Activated naive CD8-positive, alpha-beta T cell treated with anti-CD3 and anti-CD28 coated beads, Interleukin-2, amount 50 U/mL, for 24 hours (primary cell): ENCODE measurements around the gene MAP6.
"Not testable (repeated sequence)": the region's sequence is repeated elsewhere in the genome, so short reads cannot be mapped to it uniquely, and the experiment has no call there.

ENCODE experiments used
- ATAC-seq: fragments of 150-1000 bp; cut with Tn5 transposase; one replicate; pipeline ENCODE4 v1.10.0; 2021
- DNase-seq: peaks from one replicate; pipeline ENCODE4 v3.0.0; 2021
- H3K27ac Mint-ChIP-seq: one replicate; pipeline ENCODE4 v1.8.0; 2021; ENCODE audit warnings: mild to moderate bottlenecking, mixed read lengths
- H3K27me3 Mint-ChIP-seq: one replicate; pipeline ENCODE4 v1.8.0; 2021; ENCODE audit warnings: mixed read lengths
- H3K36me3 Mint-ChIP-seq: one replicate; pipeline ENCODE4 v1.8.0; 2021; ENCODE audit warnings: low read depth, mixed read lengths
- H3K4me1 Mint-ChIP-seq: one replicate; pipeline ENCODE4 v1.8.0; 2021; ENCODE audit warnings: mixed read lengths
- H3K4me3 Mint-ChIP-seq: one replicate; pipeline ENCODE4 v1.8.0; 2021; ENCODE audit warnings: mild to moderate bottlenecking, moderate library complexity, mixed read lengths
- H3K9me3 Mint-ChIP-seq: one replicate; pipeline ENCODE4 v1.8.0; 2021; ENCODE audit warnings: mixed read lengths

The MAP6 gene

DNA sequence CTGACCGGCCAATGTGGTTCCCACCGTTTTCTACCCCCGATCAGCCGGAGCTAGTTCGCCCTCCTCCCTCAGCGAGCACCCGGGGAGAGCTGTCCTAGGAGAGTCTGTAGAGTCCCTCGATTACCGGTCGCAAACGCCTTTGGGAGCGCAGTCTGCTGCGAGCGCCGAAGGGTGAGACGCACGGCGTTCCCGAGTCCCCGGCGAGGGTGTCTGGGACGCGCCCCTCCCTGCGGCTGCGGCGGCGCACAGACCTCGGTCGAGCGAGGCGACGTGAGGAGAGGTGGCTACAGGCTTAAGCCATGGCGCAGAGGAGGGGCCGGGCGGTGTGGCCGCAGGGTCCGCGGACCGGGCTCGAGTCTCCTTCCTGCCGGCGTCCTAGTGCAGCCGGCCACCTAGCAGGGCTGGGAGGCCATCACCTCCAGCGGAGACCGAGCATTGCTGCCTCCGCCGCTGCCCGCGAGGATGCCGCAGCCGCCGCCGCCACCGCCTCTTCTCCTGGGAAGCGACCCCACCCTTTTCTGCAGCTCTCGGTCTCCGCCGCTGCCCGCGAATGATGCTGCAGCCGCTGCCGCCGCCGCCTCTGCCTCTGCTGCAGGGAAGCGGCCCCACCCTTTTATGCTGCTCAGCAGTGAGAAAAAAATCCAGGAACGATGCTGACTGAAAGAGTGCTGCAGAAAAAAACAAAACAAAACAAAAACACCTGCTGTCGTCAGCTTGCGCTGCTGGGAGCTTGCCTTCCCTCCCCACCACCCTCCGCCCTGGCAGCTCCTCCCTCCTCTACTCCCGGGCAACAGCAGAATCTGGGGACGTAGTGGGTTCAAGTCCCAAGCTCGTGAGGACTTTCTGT, at the start of gene MAP6:
MAP6 (minus strand) TSS at position 588 of the 847 bp plus-strand sequence. CDS start 669 bp downstream, outside the sequence.
- peak within 1 kb of the TSS; percentile 79 for H3K4me3 Mint-ChIP-seq

DNA sequence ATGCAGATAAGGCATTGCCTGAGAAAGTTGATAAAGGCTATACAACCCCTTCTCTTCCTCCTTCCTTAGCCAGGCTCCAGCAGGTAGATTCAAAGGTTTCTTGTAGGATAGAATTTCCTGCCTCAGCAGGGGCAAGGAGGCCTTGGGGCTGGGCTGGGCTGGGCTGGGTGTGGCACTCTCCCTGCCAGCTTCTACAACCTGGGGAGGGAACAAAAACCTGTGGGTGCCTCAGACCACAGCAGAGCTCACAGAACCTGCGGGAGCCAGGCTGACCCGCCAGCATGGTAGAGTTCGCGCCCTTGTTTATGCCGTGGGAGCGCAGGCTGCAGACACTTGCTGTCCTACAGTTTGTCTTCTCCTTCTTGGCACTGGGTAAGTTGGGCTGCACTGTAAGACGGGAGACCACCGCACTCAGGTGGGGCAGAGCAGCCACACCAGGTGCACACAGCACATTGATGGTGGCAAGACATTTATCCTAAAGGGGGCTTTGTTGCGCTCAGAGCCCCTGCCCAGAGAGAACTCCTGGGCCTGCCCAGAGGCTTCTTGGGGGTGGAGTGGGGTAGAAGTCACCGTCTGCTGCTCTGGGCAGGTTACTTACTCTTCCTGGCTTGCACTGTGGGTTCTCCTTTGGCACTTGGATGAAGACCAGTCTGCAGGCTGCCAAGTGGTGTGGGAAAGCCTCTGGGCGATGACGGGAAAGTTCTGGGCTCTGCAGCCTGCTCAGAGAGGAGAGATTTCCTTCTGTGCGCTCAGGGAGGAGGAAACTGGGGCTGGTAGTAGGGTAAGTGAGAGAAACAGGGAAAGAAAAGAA, 49.0 kb upstream of the MAP6 start, which contains the start of gene MOGAT2:
MOGAT2 (plus strand) TSS at position 231 of the 811 bp plus-strand sequence; CDS start at position 282, 51 bp downstream.
- no peak within 1 kb of the TSS for H3K4me3 Mint-ChIP-seq
- no peak within 1 kb of the TSS for H3K27ac Mint-ChIP-seq
- no peak for DNase-seq
- ATAC-seq: no peak
- H3K9me3 Mint-ChIP-seq: no peaks in the 10 kb centered on the region
- no peaks in the 10 kb centered on the region for H3K4me1 Mint-ChIP-seq
- H3K27me3 Mint-ChIP-seq: no peaks in the 10 kb centered on the region
- H3K36me3 Mint-ChIP-seq: no peaks in the 10 kb centered on the region

More for the DNA sequence above, at the start of gene MAP6:
- DNase-seq (peak; percentile 33), ATAC-seq (peak; percentile 38)
- H3K27ac Mint-ChIP-seq: no peak within 1 kb of the TSS
- H3K36me3 Mint-ChIP-seq: no peaks in the 10 kb centered on the region
- H3K27me3 Mint-ChIP-seq: peaks cover 71% of the 10 kb centered on the region
- peaks cover 12% of the 10 kb centered on the region for H3K4me1 Mint-ChIP-seq
- H3K9me3 Mint-ChIP-seq: no peaks in the 10 kb centered on the region

DNA sequence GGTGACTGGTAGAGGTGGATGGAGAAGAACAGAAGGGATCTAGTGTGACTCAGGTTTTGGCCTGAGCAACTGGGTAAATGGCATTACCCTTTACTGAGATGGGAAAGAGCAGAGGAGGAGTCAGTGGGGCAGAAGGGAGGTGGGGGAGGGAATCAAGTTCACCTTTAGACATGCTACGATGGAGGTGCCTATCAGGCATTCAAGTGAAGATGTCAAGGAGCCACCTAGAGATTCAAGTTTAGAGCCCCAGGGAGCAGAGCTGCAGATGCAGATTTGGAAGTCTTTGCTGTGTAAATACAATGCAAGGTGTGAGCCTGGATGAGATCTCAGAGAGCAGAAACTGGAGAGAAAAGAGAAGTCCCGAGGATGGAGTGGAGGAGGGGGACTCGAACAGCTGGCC, 47.8 kb upstream of the MAP6 start:
- Mint-ChIP-seq H3K27me3 (no peaks in the 10 kb centered on the region), H3K9me3 (no peaks in the 10 kb centered on the region), H3K36me3 (no peaks in the 10 kb centered on the region), H3K4me3 (no peak overlapping the region), H3K4me1 (no peaks in the 10 kb centered on the region), H3K27ac (no peak overlapping the region)
- DNase-seq: no peak
- ATAC-seq: no peak

DNA sequence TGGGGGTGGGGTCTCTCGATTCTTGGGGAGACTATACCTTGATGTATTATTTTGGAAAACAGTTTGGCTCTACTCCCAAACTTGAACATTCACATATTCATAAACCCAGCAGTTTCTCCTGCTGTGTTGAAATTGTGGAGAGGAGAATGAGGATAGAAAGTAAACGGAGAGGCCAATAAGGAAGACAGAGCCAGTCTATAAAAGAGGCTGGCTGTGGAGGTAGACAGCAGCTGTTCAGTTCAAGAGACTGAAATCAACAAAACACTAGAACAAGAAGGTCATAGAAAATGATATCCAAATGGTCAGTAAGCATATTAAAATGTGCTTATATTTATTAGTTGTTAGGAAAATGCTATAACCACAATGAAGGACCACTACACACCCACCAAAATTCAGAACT, 46.9 kb upstream of the MAP6 start:
- no peak overlapping the region for H3K27ac Mint-ChIP-seq
- peaks cover 4% of the 10 kb centered on the region for H3K27me3 Mint-ChIP-seq
- no peak for DNase-seq
- no peaks in the 10 kb centered on the region for H3K9me3 Mint-ChIP-seq
- no peak for ATAC-seq
- H3K4me3 Mint-ChIP-seq: no peak overlapping the region
- H3K36me3 Mint-ChIP-seq: no peaks in the 10 kb centered on the region
- H3K4me1 Mint-ChIP-seq: no peaks in the 10 kb centered on the region

DNA sequence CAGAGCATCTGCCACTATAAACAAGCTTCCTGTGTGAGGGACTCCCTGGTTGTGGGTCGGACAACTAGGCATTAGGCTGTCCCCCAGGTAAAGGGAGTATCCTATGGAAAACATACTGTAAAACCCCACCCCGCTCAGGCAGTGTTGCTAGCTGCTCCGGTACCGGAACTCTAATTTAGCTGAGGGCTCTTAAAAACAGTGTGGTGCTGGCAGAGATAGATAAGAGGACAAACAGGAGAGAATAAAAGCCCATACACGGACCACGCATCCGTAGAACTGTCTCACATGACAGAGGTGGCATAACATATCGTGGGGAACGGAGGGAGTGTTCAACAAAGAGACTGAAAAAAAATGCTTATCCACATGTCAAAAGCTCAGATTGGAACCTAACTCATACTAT, 45.4 kb upstream of the MAP6 start:
- DNase-seq (no peak), ATAC-seq (no peak)
- Mint-ChIP-seq H3K4me3 (no peak overlapping the region), H3K36me3 (no peaks in the 10 kb centered on the region), H3K9me3 (no peaks in the 10 kb centered on the region), H3K27ac (no peak overlapping the region), H3K4me1 (no peaks in the 10 kb centered on the region), H3K27me3 (peaks cover 5% of the 10 kb centered on the region)

DNA sequence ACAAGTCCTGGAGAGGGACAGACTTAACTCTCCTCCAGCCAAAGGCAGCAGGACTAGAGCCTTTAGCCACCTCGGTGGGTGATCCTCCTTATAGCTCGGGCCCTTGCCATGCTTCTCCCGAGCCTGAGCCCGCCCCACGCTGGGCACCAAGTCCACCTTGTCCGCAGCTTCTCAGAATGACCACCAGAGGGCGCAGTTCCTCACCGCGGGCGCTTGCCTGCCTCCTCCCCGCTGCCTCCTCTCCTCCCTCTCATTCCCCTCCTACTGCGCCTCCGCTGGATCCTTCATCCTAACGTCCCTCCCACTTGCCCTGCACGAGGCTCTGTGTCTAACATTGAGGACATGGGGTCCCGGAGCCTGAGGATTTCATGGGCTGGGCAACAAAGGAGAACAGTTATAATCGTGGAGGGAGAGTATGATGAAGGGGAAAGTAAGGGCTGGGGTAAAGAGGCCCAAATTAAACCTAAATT, 37.5 kb upstream of the MAP6 start:
- Mint-ChIP-seq H3K4me1 (peaks cover 2% of the 10 kb centered on the region), H3K36me3 (no peaks in the 10 kb centered on the region), H3K27me3 (peaks cover 5% of the 10 kb centered on the region), H3K9me3 (no peaks in the 10 kb centered on the region), H3K4me3 (no peak overlapping the region), H3K27ac (no peak overlapping the region)
- ATAC-seq (peak; percentile 85), DNase-seq (peak; percentile 72)

DNA sequence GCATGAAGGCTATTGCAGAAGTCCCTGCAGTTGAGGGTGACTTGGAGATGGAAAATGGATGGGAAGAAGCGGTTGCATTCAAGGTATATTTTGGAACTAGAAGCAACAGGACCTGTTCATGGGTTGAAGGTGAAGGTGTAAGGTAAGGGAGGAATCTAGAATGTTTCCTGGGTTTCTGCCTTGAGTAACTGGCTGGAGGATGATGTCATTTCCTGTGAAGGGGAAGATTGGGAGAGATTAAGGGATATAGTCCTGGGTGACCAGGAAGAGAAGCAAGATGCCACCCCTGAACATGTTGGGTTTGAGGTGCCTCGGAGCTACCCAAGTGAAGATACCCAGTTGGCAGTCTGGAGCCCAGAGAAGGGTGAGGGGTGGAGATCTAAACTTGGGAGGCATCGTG, 36.7 kb upstream of the MAP6 start:
- Mint-ChIP-seq H3K27ac (no peak overlapping the region), H3K27me3 (peaks cover under 1% of the 10 kb centered on the region), H3K36me3 (no peaks in the 10 kb centered on the region), H3K4me3 (no peak overlapping the region), H3K4me1 (peaks cover 2% of the 10 kb centered on the region), H3K9me3 (no peaks in the 10 kb centered on the region)
- DNase-seq (no peak), ATAC-seq (no peak)

DNA sequence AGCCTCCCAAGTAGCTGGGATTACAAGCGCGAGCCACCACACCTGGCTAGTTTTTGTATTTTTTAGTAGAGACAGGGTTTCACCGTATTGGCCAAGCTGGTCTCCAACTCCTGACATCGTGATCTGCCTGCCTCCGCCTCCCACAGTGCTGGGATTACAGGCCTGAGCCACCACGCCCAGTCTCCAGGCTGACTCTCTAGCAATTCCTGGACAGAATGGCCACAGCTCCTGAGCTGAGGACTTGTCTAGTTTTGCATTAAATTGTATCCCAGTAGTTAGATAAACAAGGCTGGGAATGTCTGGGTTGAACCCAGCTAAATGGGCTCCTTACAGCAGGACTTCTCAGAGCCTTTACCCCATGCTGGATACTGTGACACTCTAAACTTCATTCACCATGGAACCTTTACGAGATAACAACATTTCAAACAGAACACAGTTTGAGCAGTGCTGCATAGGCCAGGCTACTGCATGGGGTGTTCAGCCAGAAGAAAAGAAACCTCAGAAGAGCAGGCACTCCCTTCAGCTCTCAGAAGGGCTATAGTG, 34.9 kb upstream of the MAP6 start:
- no peak overlapping the region for H3K27ac Mint-ChIP-seq
- peaks cover 7% of the 10 kb centered on the region for H3K27me3 Mint-ChIP-seq
- H3K9me3 Mint-ChIP-seq: no peaks in the 10 kb centered on the region
- no peak for ATAC-seq
- peaks cover 2% of the 10 kb centered on the region for H3K4me1 Mint-ChIP-seq
- no peak overlapping the region for H3K4me3 Mint-ChIP-seq
- H3K36me3 Mint-ChIP-seq: no peaks in the 10 kb centered on the region
- DNase-seq: no peak

DNA sequence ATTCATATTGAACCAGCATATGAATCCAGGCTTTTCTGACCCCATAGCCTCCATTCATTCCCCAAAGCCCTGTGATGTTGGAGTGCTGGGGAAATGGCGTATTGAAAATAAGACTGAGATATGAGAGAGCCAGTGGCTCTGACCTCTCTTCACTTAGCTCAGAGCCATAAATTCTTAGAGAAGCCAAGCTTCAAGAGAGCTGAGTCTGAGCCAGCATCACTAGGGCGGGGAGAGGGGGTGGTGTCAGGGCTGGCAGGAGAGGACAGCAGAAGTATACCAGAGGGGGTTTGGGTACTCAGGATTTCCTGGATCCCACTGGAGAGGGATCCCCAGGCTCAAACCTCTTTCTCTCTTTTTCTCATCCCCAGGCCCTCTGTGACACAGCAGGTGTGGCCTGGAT, 32.1 kb upstream of the MAP6 start:
- H3K9me3 Mint-ChIP-seq: no peaks in the 10 kb centered on the region
- H3K27ac Mint-ChIP-seq: no peak overlapping the region
- H3K4me1 Mint-ChIP-seq: no peaks in the 10 kb centered on the region
- peaks cover 25% of the 10 kb centered on the region for H3K27me3 Mint-ChIP-seq
- H3K4me3 Mint-ChIP-seq: no peak overlapping the region
- no peak for ATAC-seq
- H3K36me3 Mint-ChIP-seq: no peaks in the 10 kb centered on the region
- DNase-seq: no peak

DNA sequence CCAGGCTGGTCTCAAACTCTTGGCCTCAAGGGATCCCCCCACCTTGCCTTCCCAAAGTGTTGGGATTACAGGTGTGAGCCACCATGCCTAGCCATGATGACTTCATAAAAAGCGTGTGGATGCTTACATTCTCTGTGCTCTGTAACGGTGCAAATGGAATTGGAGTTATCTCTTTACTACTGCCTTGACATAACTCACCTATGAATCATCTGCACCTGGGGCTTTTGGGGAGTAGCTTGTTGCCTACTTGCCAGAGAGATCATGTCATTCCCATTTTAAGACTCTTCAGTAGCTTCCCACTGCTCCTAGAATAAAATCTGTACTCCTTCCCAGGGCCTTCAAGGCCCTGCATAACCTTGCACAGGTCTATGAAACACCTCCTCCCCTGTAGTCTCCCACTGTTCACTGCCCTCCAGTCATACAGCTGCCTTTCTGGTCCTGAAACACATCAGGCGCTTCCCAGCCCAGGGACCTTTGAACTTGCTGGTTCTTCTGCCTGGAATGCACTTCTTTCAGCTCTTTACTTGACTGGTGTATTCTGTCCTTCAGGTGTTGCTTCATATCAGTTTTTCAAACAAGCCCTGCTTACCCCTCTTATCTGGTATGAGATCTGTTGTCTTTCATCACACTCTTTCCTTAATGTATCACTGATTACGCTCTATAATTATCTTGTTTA, 29.2 kb upstream of the MAP6 start:
- H3K27me3 Mint-ChIP-seq: peaks cover 44% of the 10 kb centered on the region
- H3K4me1 Mint-ChIP-seq: no peaks in the 10 kb centered on the region
- ATAC-seq: no peak
- no peak for DNase-seq
- H3K36me3 Mint-ChIP-seq: no peaks in the 10 kb centered on the region
- no peak overlapping the region for H3K4me3 Mint-ChIP-seq
- no peak overlapping the region for H3K27ac Mint-ChIP-seq
- no peaks in the 10 kb centered on the region for H3K9me3 Mint-ChIP-seq

DNA sequence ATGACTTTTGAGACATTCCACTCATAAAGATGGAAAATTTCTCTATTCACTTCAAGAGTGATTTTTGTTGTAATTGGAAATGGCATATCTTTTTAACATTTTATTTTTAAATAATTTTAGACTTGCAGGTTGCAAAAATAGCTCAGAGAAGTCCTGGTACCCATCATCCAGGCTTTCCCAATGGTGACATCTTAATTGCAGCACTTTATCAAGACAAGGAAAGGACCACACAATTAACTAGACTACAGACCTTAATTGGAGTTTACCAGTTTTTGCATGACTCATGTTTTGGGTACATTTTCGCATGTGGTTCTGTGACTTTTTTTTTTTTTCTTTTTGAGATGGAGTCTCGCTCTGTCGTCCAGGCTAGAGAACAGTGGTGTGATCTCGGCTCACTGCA, 23.0 kb upstream of the MAP6 start:
- DNase-seq: no peak
- peaks cover 50% of the 10 kb centered on the region for H3K27me3 Mint-ChIP-seq
- no peak for ATAC-seq
- H3K4me3 Mint-ChIP-seq: no peak overlapping the region
- peaks cover 1% of the 10 kb centered on the region for H3K9me3 Mint-ChIP-seq
- H3K36me3 Mint-ChIP-seq: no peaks in the 10 kb centered on the region
- peaks cover 21% of the 10 kb centered on the region for H3K4me1 Mint-ChIP-seq
- no peak overlapping the region for H3K27ac Mint-ChIP-seq

DNA sequence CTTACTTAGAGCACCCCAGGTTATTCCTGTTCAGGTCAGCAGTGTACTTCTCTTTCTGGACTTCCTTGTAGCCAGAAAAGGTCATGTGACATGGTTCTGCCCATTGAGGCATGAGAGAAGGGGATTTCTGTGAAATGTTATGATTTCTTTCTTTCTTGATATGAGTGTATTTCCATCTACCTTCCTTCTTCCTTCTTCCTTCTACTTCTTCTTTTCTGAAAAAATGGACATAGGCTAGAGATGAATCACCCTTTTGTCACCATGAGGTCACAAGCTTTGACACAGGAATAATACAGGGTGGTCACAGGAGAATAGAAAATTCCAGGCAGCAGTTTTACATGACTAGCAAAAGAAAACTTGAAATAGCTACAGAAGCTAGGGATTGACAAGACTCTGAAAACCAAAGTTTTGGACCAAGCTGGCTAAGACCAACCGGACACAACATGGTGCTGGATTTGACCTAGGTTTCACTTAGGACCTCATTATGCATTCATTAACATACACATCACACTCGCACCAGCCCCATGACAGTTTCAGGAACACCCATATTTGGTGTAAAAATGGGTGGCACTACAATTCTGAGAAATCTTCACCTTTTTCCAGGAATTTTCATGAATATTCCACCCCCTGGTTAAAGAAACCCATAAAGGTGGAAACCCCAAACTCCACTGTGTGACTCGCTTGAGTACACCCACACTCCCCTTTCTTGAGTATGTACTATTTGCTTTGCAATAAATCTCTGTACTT, 21.2 kb upstream of the MAP6 start:
- Mint-ChIP-seq H3K4me1 (peaks cover 21% of the 10 kb centered on the region), H3K27me3 (peaks cover 48% of the 10 kb centered on the region), H3K4me3 (peak overlapping the region; percentile 28), H3K36me3 (peaks cover 6% of the 10 kb centered on the region), H3K9me3 (peaks cover 16% of the 10 kb centered on the region), H3K27ac (peak overlapping the region; percentile 37)
- DNase-seq (no peak), ATAC-seq (peak; percentile 77)

DNA sequence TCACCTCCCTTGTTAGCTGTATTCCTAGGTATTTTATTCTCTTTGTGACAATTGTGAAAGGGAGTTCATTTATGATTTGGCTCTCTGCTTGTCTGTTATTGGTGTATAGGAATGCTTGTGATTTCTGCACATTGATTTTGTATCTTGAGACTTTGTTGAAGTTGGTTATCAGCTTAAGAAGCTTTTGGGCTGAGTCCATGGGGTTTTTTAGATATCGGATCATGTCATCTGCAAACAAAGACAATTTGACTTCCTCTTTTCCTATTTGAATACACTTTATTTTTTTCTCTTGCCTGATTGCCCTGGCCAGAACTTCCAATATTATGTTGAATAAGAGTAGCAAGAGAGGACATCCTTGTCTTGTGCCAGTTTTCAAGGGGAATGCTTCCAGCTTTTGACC, 15.0 kb upstream of the MAP6 start:
- not testable (repeated sequence) for ATAC-seq, H3K27ac Mint-ChIP-seq, DNase-seq, H3K4me1 Mint-ChIP-seq, H3K36me3 Mint-ChIP-seq, H3K4me3 Mint-ChIP-seq
- Mint-ChIP-seq H3K9me3 (peaks cover 17% of the 10 kb centered on the region), H3K27me3 (peaks cover 50% of the 10 kb centered on the region)

DNA sequence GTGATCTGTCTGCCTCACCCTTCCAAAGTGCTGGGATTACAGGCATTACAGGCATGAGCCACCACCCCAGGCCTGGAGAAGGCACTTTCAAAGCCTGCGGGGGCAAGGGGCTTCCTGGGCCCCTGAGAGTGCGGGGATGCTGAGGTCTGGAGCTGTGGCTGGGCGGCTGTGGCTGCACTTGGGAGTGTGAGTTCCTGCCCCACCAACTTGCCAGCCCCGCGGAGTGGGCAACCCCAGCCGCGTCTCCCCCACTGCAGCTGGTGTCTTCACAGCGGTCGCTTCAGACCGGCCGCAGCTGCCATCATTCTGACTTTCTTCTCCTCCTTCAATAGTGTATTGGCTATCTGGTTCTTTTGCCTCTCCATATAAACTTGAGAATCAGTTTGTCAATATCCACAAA, 10.7 kb upstream of the MAP6 start:
- H3K27me3 Mint-ChIP-seq: peaks cover 40% of the 10 kb centered on the region
- H3K36me3 Mint-ChIP-seq: no peaks in the 10 kb centered on the region
- DNase-seq (no peak), ATAC-seq (no peak)
- no peaks in the 10 kb centered on the region for H3K9me3 Mint-ChIP-seq
- no peaks in the 10 kb centered on the region for H3K4me1 Mint-ChIP-seq
- no peak overlapping the region for H3K4me3 Mint-ChIP-seq
- no peak overlapping the region for H3K27ac Mint-ChIP-seq
